Measurements from ENCODE around the gene MYH15. TPM values are rescaled to one million over a fixed set of nuclear protein-coding genes. Genes with fewer than 3 reads are reported as not detected.

The MYH15 gene
- total RNA-seq, 3 donors from 2014 or later = 0.03 to 0.08 TPM; not detected in 1

DNA sequence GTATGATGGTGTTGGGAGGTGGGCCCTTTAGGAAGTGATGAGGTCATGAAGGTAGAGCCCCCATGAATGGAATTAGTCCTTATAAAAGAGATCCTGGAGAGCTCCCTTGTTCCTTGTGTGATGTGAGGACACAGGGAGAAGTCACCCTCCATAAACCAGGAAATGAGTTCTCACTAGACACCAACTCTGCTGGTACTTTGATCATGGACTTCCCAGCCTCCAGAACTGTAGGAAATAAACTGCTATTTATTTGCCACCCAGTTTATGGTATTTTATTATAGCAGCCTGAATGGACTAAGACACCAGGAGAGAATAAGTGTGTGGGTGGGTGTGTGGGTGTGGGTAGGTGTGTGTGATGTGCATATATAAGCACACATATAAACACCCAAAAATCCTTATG, 71.9 kb downstream of the MYH15 start:
- peaks cover 11% of the 10 kb centered on the region for H3K27me3 Mint-ChIP-seq (ENCODE audit: low read depth)
- ATAC-seq (no peak), DNase-seq (no peak)
- H3K9me3 Mint-ChIP-seq = no peaks in the 10 kb centered on the region
- no peaks in the 10 kb centered on the region for H3K36me3 Mint-ChIP-seq (ENCODE audit: insufficient read depth)
- H3K4me1 Mint-ChIP-seq (ENCODE audit: low read depth) = no peaks in the 10 kb centered on the region
- no peak overlapping the region for H3K4me3 Mint-ChIP-seq

DNA sequence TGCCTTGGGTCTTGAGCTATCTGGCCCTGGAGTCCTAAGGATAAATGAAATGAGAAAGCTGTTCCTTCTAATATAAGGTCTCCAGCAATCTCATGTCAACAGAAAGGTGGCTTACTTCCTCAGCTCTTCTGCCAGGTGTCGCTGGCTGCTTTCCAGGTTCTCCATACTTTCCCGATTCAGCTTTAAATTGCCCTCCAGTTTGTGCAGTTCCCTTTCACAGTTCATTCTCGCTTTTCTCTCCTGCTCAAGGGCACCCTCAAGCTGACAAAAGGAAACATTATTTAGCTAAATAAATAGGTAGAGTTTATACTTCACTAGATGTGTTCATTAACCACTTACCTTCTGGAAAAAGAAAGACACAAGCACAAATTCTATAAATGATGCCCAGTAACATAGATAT, 73.0 kb downstream of the MYH15 start:
- no peaks in the 10 kb centered on the region for H3K4me1 Mint-ChIP-seq (ENCODE audit: low read depth)
- no peaks in the 10 kb centered on the region for H3K36me3 Mint-ChIP-seq (ENCODE audit: insufficient read depth)
- peaks cover 11% of the 10 kb centered on the region for H3K27me3 Mint-ChIP-seq (ENCODE audit: low read depth)

DNA sequence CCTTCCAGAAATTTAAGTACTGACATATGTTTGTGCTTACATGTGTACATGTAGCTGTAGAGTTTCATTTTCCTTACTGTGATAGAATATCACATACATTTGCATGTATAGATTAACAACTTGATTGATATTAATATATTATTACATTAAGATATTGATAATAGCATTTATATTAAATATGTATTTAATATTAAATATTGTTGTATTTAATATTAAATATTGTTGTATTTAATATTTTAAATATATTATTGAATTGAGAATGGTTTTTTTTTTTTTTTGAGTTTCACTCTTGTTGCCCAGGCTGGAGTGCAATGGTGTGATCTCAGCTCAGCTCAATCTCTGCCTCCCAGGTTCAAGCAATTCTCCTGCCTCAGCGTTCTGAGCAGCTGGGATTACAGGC, 76.5 kb downstream of the MYH15 start:
- no peak overlapping the region for H3K4me3 Mint-ChIP-seq
- no peaks in the 10 kb centered on the region for H3K9me3 Mint-ChIP-seq
- ATAC-seq (no peak), DNase-seq (no peak)
- no peaks in the 10 kb centered on the region for H3K36me3 Mint-ChIP-seq (ENCODE audit: insufficient read depth)
- H3K4me1 Mint-ChIP-seq (ENCODE audit: low read depth) = no peaks in the 10 kb centered on the region
- H3K27me3 Mint-ChIP-seq (ENCODE audit: low read depth) = peaks cover 9% of the 10 kb centered on the region

More for the DNA sequence above, 73.0 kb downstream of the MYH15 start:
- DNase-seq = no peak
- H3K9me3 Mint-ChIP-seq = no peaks in the 10 kb centered on the region
- no peak overlapping the region for H3K4me3 Mint-ChIP-seq
- ATAC-seq = no peak

DNA sequence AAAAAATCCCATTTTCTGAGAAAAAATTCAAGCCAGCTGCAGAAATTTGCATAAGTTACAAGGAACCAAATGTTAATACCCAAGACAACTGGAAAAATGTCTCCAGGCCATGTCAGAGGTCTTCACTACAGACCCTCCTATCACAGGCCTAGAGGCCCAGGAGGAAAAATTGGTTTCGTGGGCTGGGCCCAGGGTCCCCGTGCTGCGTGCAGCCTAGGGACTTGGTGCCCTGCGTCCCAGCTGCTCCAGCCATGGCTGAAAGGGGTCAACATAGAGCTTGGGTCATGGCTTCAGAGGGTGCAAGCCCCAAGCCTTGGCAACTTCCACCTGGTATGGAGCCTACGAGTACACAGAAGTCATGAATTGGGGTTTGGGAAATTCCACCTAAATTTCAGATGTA, 78.0 kb downstream of the MYH15 start:
- Mint-ChIP-seq H3K9me3 (no peaks in the 10 kb centered on the region), H3K36me3 (ENCODE audit: insufficient read depth) (no peaks in the 10 kb centered on the region), H3K4me3 (no peak overlapping the region), H3K27me3 (ENCODE audit: low read depth) (no peaks in the 10 kb centered on the region), H3K4me1 (ENCODE audit: low read depth) (no peaks in the 10 kb centered on the region)
- DNase-seq (no peak), ATAC-seq (no peak)

DNA sequence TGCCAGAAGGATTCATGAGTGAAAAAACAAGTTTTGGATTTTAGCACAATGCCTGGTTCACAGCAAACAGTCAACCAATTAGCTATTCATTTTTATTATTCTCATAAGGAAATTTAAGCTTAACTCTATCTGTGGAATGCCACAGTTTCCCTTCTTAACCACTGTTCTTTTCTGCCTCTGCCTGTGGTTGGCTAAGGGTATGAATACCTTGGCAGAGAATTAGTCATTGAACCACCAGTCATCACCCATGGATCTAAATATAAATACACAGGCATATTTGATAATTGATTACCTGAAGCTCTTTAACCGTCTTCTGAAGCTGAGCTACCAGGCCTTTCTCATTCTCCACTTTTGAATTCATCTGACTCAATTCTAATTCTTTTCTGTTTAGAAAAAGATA, 79.9 kb downstream of the MYH15 start:
- no peaks in the 10 kb centered on the region for H3K9me3 Mint-ChIP-seq
- H3K4me3 Mint-ChIP-seq = no peak overlapping the region
- ATAC-seq = no peak

DNA sequence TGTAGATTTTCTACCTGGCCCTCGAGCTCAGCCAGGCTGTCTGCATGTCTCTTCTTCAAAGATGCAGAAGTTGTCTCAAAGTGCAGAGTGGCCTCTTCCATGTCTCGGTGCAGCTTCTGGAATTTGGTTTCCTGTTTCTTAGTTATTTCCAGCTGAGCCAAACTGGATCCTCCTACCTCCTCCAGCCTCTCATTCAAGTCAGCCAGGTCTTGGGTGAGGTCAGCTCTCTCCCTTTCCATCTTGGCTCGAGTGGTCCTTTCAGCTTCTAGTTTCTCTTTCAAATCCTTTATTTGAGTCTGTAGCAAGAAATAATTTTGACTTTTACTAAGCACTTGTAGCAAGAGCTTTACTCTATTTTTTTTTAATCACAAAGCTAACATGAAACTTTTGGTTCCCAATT, 81.8 kb downstream of the MYH15 start:
- Mint-ChIP-seq H3K36me3 (ENCODE audit: insufficient read depth) (no peaks in the 10 kb centered on the region), H3K4me3 (no peak overlapping the region), H3K9me3 (no peaks in the 10 kb centered on the region), H3K4me1 (ENCODE audit: low read depth) (no peaks in the 10 kb centered on the region), H3K27me3 (ENCODE audit: low read depth) (no peaks in the 10 kb centered on the region)
- no peak for ATAC-seq
- no peak for DNase-seq

More for the DNA sequence above, 79.9 kb downstream of the MYH15 start:
- DNase-seq = no peak
- no peaks in the 10 kb centered on the region for H3K4me1 Mint-ChIP-seq (ENCODE audit: low read depth)
- no peaks in the 10 kb centered on the region for H3K36me3 Mint-ChIP-seq (ENCODE audit: insufficient read depth)
- no peaks in the 10 kb centered on the region for H3K27me3 Mint-ChIP-seq (ENCODE audit: low read depth)

DNA sequence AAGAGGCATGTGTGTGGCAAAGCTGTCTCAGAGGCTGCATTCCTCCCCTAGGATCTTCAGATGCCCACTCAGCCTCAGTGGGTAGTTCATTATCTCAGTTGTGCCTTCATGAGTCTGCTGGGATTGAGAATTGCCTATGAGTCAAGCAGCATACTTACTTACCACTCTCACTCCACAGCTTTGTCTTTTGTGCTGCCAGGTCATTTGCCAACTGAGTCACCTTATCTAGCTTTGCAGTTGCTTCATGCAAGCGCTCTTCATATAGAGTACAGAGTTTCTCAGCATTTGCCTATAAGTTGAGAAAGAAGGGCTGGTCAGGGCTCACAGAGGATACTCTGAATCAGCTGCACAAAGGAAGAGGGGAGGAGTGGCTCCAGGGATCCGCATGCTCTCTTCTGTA, 89.5 kb downstream of the MYH15 start:
- H3K9me3 Mint-ChIP-seq = no peaks in the 10 kb centered on the region
- peaks cover 2% of the 10 kb centered on the region for H3K27me3 Mint-ChIP-seq (ENCODE audit: low read depth)
- DNase-seq (no peak), ATAC-seq (peak; percentile 49 to 51)
- H3K4me1 Mint-ChIP-seq (ENCODE audit: low read depth) = peaks cover 3% of the 10 kb centered on the region
- H3K4me3 Mint-ChIP-seq = no peak overlapping the region
- no peaks in the 10 kb centered on the region for H3K36me3 Mint-ChIP-seq (ENCODE audit: insufficient read depth)

DNA sequence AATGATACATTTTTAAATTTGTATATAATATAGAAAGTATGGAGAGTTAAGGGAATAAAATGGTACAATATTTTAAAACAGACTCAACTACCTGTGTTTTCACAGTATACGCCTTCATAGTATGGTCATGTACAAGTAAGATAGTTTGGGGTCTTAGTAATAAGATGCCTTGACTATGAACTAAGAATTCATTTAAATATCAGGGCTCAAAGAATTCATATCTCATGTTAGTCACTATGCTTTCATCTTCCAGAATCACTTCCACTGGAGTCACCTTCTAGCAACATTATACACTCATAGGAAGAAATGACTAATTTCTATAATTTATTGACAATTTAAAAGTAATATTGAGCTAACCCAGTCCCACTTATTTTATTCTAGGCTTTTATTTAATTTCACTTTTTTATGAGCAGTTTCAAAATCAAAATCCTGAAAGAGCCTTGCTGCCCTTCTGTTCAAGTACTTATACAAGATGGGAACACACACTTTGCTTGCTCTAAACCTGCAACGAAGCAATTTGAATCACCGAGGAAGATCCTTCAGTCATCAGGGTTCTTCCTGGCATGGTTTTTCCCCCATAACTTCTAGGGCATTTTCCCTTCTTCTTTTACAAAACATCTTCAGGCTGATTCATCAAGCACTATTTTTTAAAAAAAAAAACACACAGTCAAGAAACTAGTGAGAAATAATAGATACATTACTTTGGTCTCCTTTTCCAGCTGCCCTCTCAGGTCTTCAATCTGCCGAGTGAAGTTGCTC, 94.1 kb downstream of the MYH15 start:
- no peak overlapping the region for H3K4me3 Mint-ChIP-seq
- peaks cover 5% of the 10 kb centered on the region for H3K27me3 Mint-ChIP-seq (ENCODE audit: low read depth)
- peaks cover 3% of the 10 kb centered on the region for H3K4me1 Mint-ChIP-seq (ENCODE audit: low read depth)
- H3K36me3 Mint-ChIP-seq (ENCODE audit: insufficient read depth) = no peaks in the 10 kb centered on the region
- H3K9me3 Mint-ChIP-seq = no peaks in the 10 kb centered on the region
- DNase-seq = no peak
- peak; percentile 87 to 89 for ATAC-seq

DNA sequence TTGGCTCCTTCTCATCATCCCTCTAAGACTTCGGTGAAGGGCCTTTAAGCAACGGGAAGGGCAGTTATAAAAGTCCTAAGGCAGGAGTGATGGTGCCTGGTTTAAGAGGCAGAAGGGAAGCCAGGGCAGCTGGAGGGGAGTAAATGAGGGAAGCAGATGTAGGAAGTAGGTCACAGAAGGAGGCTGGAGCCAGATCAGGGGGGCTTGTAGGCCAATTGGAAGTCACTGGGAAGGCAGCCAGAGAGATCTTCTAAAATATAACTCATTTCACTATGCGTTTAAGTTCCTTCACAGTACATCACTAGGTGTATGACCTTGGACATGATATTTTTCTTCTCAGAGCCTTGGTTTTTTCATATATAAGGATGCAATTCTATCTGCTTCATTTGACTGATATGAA, 94.7 kb downstream of the MYH15 start:
- no peak overlapping the region for H3K4me3 Mint-ChIP-seq
- no peak for ATAC-seq
- no peak for DNase-seq
- no peaks in the 10 kb centered on the region for H3K36me3 Mint-ChIP-seq (ENCODE audit: insufficient read depth)
- H3K9me3 Mint-ChIP-seq = no peaks in the 10 kb centered on the region
- peaks cover 5% of the 10 kb centered on the region for H3K27me3 Mint-ChIP-seq (ENCODE audit: low read depth)
- peaks cover 3% of the 10 kb centered on the region for H3K4me1 Mint-ChIP-seq (ENCODE audit: low read depth)

DNA sequence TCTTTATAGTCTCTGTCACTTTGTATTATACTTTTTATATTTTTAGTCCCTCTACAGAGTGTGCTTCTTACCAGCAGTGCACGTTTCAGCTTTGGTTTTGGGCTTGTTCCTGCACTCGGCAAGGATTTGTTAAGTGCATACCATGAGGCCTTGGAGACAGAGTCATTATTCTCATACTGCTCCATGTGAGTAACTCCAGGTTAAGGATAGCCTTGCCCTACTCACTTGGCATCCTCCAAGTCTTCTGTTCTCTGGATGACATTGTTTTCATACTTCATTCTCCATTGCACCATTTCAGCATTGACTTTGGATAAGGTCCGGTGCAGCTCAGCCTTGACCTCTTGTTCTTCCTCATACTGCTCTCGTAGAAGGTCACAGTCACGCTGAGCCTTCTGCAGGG, 96.4 kb downstream of the MYH15 start:
- H3K27me3 Mint-ChIP-seq (ENCODE audit: low read depth) = peaks cover 5% of the 10 kb centered on the region
- no peaks in the 10 kb centered on the region for H3K9me3 Mint-ChIP-seq
- peaks cover 3% of the 10 kb centered on the region for H3K4me1 Mint-ChIP-seq (ENCODE audit: low read depth)
- ATAC-seq = no peak
- no peak overlapping the region for H3K4me3 Mint-ChIP-seq
- no peaks in the 10 kb centered on the region for H3K36me3 Mint-ChIP-seq (ENCODE audit: insufficient read depth)
- DNase-seq = no peak

DNA sequence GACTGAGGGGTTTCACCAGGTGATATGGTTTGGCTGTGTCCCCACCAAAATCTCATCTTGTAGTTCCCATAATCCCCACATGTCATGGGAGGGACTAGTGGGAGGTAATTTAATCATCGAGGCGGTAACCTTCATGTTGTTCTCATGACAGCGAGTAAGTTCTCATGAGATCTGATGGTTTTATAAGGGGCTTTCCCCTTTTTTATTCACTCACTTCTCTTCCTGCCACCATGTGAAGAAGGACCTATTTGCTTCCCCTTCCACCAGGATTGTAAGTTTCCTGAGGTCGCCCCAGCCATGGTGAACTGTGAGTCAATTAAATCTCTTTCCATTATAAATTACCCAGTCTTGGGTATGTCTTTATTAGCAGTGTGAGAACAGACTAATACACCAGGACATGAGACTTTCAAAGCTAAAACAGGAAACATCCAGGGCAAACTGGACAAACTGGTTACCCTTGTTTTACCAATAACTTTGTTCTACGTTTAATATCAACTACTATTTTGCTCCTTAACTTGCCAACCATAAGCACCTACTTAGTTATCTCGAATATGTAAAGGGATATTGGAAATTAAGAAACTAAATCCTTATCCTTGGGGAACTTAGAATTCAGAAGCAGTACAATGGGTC, 98.2 kb downstream of the MYH15 start:
- no peak for DNase-seq
- no peaks in the 10 kb centered on the region for H3K9me3 Mint-ChIP-seq
- H3K36me3 Mint-ChIP-seq (ENCODE audit: insufficient read depth) = no peaks in the 10 kb centered on the region
- no peak overlapping the region for H3K4me3 Mint-ChIP-seq
- H3K27me3 Mint-ChIP-seq (ENCODE audit: low read depth) = peaks cover 5% of the 10 kb centered on the region
- ATAC-seq = no peak
- H3K4me1 Mint-ChIP-seq (ENCODE audit: low read depth) = peaks cover 4% of the 10 kb centered on the region

DNA sequence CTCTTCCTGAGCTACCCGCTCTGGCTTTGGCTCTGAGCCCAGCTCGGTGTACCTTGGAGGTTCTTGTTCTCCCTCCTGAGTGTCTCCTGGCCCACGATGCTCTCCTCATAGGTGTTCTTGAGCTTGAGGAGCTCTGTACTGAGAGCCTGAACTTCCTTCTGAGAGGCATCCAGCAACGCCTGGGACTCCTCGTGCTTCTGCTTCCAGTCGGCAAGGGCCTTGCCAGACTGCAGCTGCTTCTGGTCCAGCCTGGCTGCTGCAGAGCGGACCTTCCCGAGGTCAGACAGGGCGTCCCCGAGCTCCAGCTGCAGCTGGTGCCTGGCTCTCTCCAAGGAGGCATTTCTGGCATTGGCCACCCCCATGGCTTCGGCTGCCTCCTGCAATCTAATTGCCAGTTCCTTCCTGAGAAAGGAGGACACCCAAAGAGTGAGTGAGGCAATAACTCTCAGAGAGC, 99.8 kb downstream of the MYH15 start:
- ATAC-seq = no peak
- H3K27me3 Mint-ChIP-seq (ENCODE audit: low read depth) = peaks cover 5% of the 10 kb centered on the region
- H3K4me3 Mint-ChIP-seq = no peak overlapping the region
- H3K36me3 Mint-ChIP-seq (ENCODE audit: insufficient read depth) = no peaks in the 10 kb centered on the region
- DNase-seq = no peak
- H3K4me1 Mint-ChIP-seq (ENCODE audit: low read depth) = peaks cover 9% of the 10 kb centered on the region
- no peaks in the 10 kb centered on the region for H3K9me3 Mint-ChIP-seq

DNA sequence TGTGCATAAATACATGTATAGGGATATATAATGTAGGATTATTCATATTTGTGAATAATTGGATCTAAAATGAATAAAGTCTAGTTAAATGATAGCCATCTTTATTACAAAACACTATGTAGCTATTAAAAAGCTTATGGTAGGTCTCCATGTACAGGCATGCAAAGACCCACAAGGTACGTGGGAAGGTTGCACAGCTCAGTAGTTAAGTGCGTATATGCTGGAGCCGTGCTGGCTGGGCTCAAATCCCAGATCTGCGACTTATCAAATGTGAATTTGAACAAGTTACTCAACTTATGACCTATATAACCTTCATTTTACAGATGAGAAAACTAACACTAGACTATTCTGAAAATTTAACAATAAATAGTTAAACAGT, 100.6 kb downstream of the MYH15 start:
- DNase-seq (no peak), ATAC-seq (no peak)
- Mint-ChIP-seq H3K4me1 (ENCODE audit: low read depth) (peaks cover 9% of the 10 kb centered on the region), H3K27me3 (ENCODE audit: low read depth) (peaks cover 5% of the 10 kb centered on the region), H3K9me3 (no peaks in the 10 kb centered on the region), H3K4me3 (no peak overlapping the region), H3K36me3 (ENCODE audit: insufficient read depth) (no peaks in the 10 kb centered on the region)

DNA sequence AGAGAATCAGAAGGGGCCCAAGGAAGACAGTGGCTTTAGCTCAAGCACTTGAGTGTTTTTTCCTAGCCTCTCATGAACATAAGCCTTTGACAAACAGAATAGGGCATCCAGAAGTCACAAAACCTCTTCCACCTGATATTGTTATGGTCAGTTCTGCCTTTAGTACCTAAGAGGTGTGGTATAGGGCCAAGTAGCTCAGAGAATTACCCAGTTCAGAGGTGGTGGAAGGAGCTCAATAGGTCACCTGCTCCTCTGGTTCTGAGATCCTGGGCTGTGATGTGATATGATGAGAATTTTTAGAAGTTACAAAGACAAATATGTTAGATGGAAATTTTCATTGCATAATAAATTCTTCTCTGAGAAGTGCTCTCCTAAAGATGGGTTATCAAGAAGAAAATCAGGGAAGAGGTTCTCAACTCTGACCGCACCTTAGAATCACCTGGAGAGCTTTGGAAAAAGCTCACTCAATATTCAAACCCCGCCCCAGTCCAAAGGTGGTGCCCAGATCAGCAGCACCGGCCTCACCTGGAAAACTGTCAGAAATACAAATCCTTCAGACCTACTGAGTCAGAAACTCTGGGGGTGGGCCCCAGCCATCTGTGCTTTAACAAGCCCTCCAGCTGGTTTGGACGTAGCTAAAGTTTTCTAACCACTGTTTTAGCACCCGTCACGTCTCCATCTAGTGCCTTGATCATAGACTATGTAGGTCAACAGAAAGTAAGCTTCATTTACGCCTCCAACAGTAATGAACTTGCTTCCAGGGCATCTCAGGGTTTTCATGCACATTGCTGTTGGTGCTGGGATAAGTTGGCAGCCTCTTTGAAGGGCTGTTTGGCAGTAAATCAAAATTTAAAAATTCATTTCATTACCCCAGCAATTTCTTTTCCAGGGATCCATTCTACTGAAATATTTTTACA, 101.3 kb downstream of the MYH15 start:
- Mint-ChIP-seq H3K4me1 (ENCODE audit: low read depth) (peaks cover 9% of the 10 kb centered on the region), H3K9me3 (no peaks in the 10 kb centered on the region), H3K36me3 (ENCODE audit: insufficient read depth) (no peaks in the 10 kb centered on the region), H3K4me3 (no peak overlapping the region), H3K27me3 (ENCODE audit: low read depth) (peaks cover 5% of the 10 kb centered on the region)
- ATAC-seq (no peak), DNase-seq (no peak)

Data from activated T-cell treated with anti-CD3 and anti-CD28 coated beads, Interleukin-2, amount 50 U/mL, for 4 hours (primary cell).